Measurements from ENCODE around the gene ENOPH1. TPM values are rescaled to one million over a fixed set of nuclear protein-coding genes. Genes with fewer than 3 reads are reported as not detected.

ENOPH1 gene
- total and polyA plus RNA-seq, 7 donors: 15.5 to 31.9 (median 21.8) TPM

GRCh38 chr4:82447886-82448285, 17.5 kb downstream of the ENOPH1 start:
- H3K27me3 ChIP-seq: no peaks in the 10 kb centered on the region
- peaks cover 8 to 39% (median 16%) of the 10 kb centered on the region in 4 donors for H3K36me3 ChIP-seq
- intact Hi-C loops (cut with DNase I): no loop called here
- no peaks in the 10 kb centered on the region for H3K9me3 ChIP-seq
- no peaks in the 10 kb centered on the region for H3K4me1 ChIP-seq
- no peak overlapping the region for H3K27ac ChIP-seq
- no peak for TF ChIP-seq EP300 (IDR thresholded peaks at IDR 0.05)
- no peak for TF ChIP-seq POLR2AphosphoS5 (IDR thresholded peaks at IDR 0.05)
- TF ChIP-seq CTCF (IDR thresholded peaks at IDR 0.05): no peak
- TF ChIP-seq POLR2A (IDR thresholded peaks at IDR 0.05): no peak
- no peak for DNase-seq
- no peak overlapping the region for H3K4me3 ChIP-seq
- 100% methylated on average over 1 of the region's 1 CpG for WGBS, 2 donors

GRCh38 chr4:82450966-82451755, 20.8 kb downstream of the ENOPH1 start:
- no peak for TF ChIP-seq CTCF (IDR thresholded peaks at IDR 0.05)
- no peak for TF ChIP-seq POLR2A (IDR thresholded peaks at IDR 0.05)
- no peak for TF ChIP-seq POLR2AphosphoS5 (IDR thresholded peaks at IDR 0.05)
- no peak for TF ChIP-seq EP300 (IDR thresholded peaks at IDR 0.05)
- 84 to 88% methylated on average over 13 of the region's 13 CpGs for WGBS, 2 donors
- no peaks in the 10 kb centered on the region for H3K4me1 ChIP-seq
- no peaks in the 10 kb centered on the region for H3K9me3 ChIP-seq
- intact Hi-C loops (cut with DNase I): no loop called here
- DNase-seq: no peak
- no peaks in the 10 kb centered on the region for H3K27me3 ChIP-seq
- no peak overlapping the region for H3K4me3 ChIP-seq
- peaks cover 8 to 58% (median 16%) of the 10 kb centered on the region in 4 donors for H3K36me3 ChIP-seq
- no peak overlapping the region for H3K27ac ChIP-seq

- Histone ChIP-seq H3K9me3 (no peaks in the 10 kb centered on the region), H3K27me3 (no peaks in the 10 kb centered on the region), H3K4me3 (no peak overlapping the region), H3K36me3 (peaks cover 8 to 67% (median 18%) of the 10 kb centered on the region in 4 donors), H3K27ac (no peak overlapping the region), H3K4me1 (no peaks in the 10 kb centered on the region)
- intact Hi-C loops (cut with DNase I): no loop called here
- WGBS, 2 donors: 97 to 98% methylated on average over 7 of the region's 7 CpGs
- TF ChIP-seq CTCF (IDR thresholded peaks at IDR 0.05) (no peak), POLR2A (IDR thresholded peaks at IDR 0.05) (no peak), EP300 (IDR thresholded peaks at IDR 0.05) (no peak), POLR2AphosphoS5 (IDR thresholded peaks at IDR 0.05) (no peak)
- DNase-seq: no peak
Observed at GRCh38 chr4:82452026-82452425, 21.6 kb downstream of the ENOPH1 start.

- H3K9me3 ChIP-seq: no peaks in the 10 kb centered on the region
- TF ChIP-seq POLR2AphosphoS5 (IDR thresholded peaks at IDR 0.05) (no peak), CTCF (IDR thresholded peaks at IDR 0.05) (no peak), POLR2A (IDR thresholded peaks at IDR 0.05) (no peak), EP300 (IDR thresholded peaks at IDR 0.05) (no peak)
- H3K27ac ChIP-seq: no peak overlapping the region
- intact Hi-C loops (cut with DNase I): no loop called here
- H3K4me1 ChIP-seq: peaks cover 0 to 4% (median 0%) of the 10 kb centered on the region in 4 donors
- 91 to 92% methylated on average over 7 of the region's 7 CpGs for WGBS, 2 donors
- H3K27me3 ChIP-seq: no peaks in the 10 kb centered on the region
- no peak overlapping the region for H3K4me3 ChIP-seq
- peaks cover 9 to 70% (median 14%) of the 10 kb centered on the region in 4 donors for H3K36me3 ChIP-seq
- DNase-seq: no peak
Observed at GRCh38 chr4:82457266-82457665, 26.9 kb downstream of the ENOPH1 start.
